ENCODE measurements around the gene SHFL. TPM values are rescaled to one million over a fixed set of nuclear protein-coding genes. Genes with fewer than 3 reads are reported as not detected.

Gene SHFL
- polyA plus RNA-seq, 3 donors, result 12.6 to 106 (median 17.6) TPM

DNA sequence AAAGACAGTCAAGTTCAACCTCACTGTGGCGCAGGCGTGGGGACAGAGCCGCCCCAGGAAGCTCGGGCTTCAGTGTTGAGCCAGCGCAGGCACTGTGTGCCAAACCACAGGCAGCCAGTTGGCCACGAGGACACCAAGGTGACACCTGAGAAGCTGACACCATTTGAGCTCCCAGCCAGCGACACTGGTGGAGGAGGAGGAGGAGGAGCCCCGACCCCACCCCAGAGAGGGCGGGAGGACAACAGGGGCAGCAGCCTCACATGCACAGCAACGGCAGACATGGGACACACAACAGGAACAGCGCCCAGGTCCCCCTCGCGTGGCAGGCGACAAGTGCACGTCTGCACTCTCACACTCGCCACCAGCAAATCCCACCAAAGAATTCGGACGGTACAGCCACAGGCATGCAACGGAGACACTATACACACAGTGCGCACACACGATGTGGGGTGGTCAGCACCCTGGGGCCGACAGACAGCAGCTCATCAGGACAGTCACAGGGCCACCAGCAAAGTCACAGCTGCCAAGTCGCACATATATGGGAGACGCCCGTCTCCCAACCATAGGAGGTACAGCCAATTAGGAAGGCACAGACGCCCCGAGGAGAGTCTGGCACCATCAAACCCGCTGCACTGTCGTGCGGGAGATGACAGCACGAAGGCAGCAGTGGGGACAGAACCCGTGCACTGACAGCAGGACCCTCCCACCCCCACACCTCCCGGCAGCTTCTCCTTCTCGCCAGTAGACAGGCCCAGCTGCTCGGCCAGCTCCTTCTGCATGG is 30.2 kb downstream of the SHFL start:
- H3K4me2 ChIP-seq (replicated peaks; ENCODE audit: extremely low read depth, low read length, poor library complexity, severe bottlenecking), result no peak overlapping the region
- H3K27ac Mint-ChIP-seq, result peak overlapping the region in 4 of 7 donors; percentile 54 to 77 (median 64)
- H3K27ac ChIP-seq (ENCODE audit: low read depth in 1 of 2, low read length in 2 of 2), result no peak overlapping the region
- WGBS (ENCODE audit: insufficient coverage), result 88% methylated on average over 32 of the region's 35 CpGs
- H3K27me3 ChIP-seq (ENCODE audit: control insufficient read depth in 2 of 2, insufficient read depth in 2 of 2, low read length in 2 of 2), result no peaks in the 10 kb centered on the region
- H3K4me3 Mint-ChIP-seq, result no peak overlapping the region
- peaks cover 35 to 42% of the 10 kb centered on the region in 2 donors for H3K4me1 ChIP-seq (ENCODE audit: control insufficient read depth in 1 of 2, insufficient read depth in 2 of 2, low read length in 2 of 2)
- no peak overlapping the region for H3K9ac ChIP-seq (ENCODE audit: insufficient read depth, low read length, poor library complexity, severe bottlenecking)
- TF ChIP-seq CTCF (IDR thresholded peaks at IDR 0.05), result no peak
- H3K79me2 ChIP-seq (ENCODE audit: insufficient read depth, low read length), result peaks cover 33% of the 10 kb centered on the region
- H3K9me3 ChIP-seq (replicated peaks in 1 of 2; ENCODE audit: control insufficient read depth in 1 of 2, insufficient read depth in 1 of 2, low read length in 2 of 2), result no peaks in the 10 kb centered on the region
- H3K4me1 Mint-ChIP-seq, result peaks cover 37% of the 10 kb centered on the region
- H3K27me3 Mint-ChIP-seq (ENCODE audit: low read depth in 3 of 3), result no peaks in the 10 kb centered on the region
- H3K36me3 Mint-ChIP-seq, result peaks cover 33 to 51% of the 10 kb centered on the region in 2 donors
- peaks cover 54% of the 10 kb centered on the region for H4K20me1 ChIP-seq (ENCODE audit: insufficient read depth, low read length)
- H2AFZ ChIP-seq (ENCODE audit: insufficient read depth, low read depth, low read length, poor library complexity, severe bottlenecking), result no peak overlapping the region
- no peaks in the 10 kb centered on the region for H3K9me3 Mint-ChIP-seq
- intact Hi-C loops (cut with micrococcal nuclease), result no loop called here
- no peak for DNase-seq
- H3K4me3 ChIP-seq (replicated peaks in 1 of 3; ENCODE audit: low read depth in 2 of 3, low read length in 3 of 3), result no peak overlapping the region
- peaks cover 39% of the 10 kb centered on the region in 2 donors for H3K36me3 ChIP-seq (replicated peaks in 1 of 2; ENCODE audit: control insufficient read depth in 1 of 2, insufficient read depth in 2 of 2, low read length in 2 of 2)

GRCh38 chr19:10116866-10117616 is 30.9 kb downstream of the SHFL start:
- H3K36me3 Mint-ChIP-seq, result peaks cover 33 to 50% of the 10 kb centered on the region in 2 donors
- Histone ChIP-seq H3K4me2 (replicated peaks; ENCODE audit: extremely low read depth, low read length, poor library complexity, severe bottlenecking) (no peak overlapping the region), H3K79me2 (ENCODE audit: insufficient read depth, low read length) (peaks cover 33% of the 10 kb centered on the region), H3K9ac (ENCODE audit: insufficient read depth, low read length, poor library complexity, severe bottlenecking) (no peak overlapping the region), H4K20me1 (ENCODE audit: insufficient read depth, low read length) (peaks cover 54% of the 10 kb centered on the region), H3K36me3 (replicated peaks in 1 of 2; ENCODE audit: control insufficient read depth in 1 of 2, insufficient read depth in 2 of 2, low read length in 2 of 2) (peaks cover 38% of the 10 kb centered on the region in 2 donors), H3K9me3 (replicated peaks in 1 of 2; ENCODE audit: control insufficient read depth in 1 of 2, insufficient read depth in 1 of 2, low read length in 2 of 2) (no peaks in the 10 kb centered on the region), H3K27ac (ENCODE audit: low read depth in 1 of 2, low read length in 2 of 2) (no peak overlapping the region), H3K27me3 (ENCODE audit: control insufficient read depth in 2 of 2, insufficient read depth in 2 of 2, low read length in 2 of 2) (no peaks in the 10 kb centered on the region), H3K4me3 (replicated peaks in 1 of 3; ENCODE audit: low read depth in 2 of 3, low read length in 3 of 3) (no peak overlapping the region), H3K4me1 (ENCODE audit: control insufficient read depth in 1 of 2, insufficient read depth in 2 of 2, low read length in 2 of 2) (peaks cover 28 to 37% of the 10 kb centered on the region in 2 donors), H2AFZ (ENCODE audit: insufficient read depth, low read depth, low read length, poor library complexity, severe bottlenecking) (no peak overlapping the region)
- intact Hi-C loops (cut with micrococcal nuclease), result no loop called here
- DNase-seq, result no peak
- 95% methylated on average over 14 of the region's 21 CpGs for WGBS (ENCODE audit: insufficient coverage)
- peaks cover 33% of the 10 kb centered on the region for H3K4me1 Mint-ChIP-seq
- H3K9me3 Mint-ChIP-seq, result no peaks in the 10 kb centered on the region
- H3K27ac Mint-ChIP-seq, result peak overlapping the region in 1 of 7 donors; percentile 20
- TF ChIP-seq CTCF (IDR thresholded peaks at IDR 0.05), result no peak
- peak overlapping the region in 1 of 2 donors; percentile 24 for H3K4me3 Mint-ChIP-seq
- H3K27me3 Mint-ChIP-seq (ENCODE audit: low read depth in 3 of 3), result no peaks in the 10 kb centered on the region
